Upper lobe of left lung (tissue), 6 donors: ENCODE measurements around the gene TERT. TPM values are rescaled to one million over a fixed set of nuclear protein-coding genes. Genes with fewer than 3 reads are reported as not detected.

Source experiments
- ATAC-seq, 2 donors: fragments of 200-7000 bp; cut with Tn5 transposase; one replicate each; pipeline ENCODE4 v1.9.1; 2022; ENCODE audit warnings: mild to moderate bottlenecking in 2 of 2, moderate library complexity in 2 of 2; ENCODE audit not compliant: low FRiP score in 2 of 2
- DNase-seq, 2 donors: peaks; one replicate each; pipeline ENCODE4 v3.0.0-alpha.2; 2019 to 2020
- H3K27ac ChIP-seq, 4 donors: fragments of 200-600 bp; sonication (generic); one replicate each; pipeline ENCODE4 v1.5.1; 2016 to 2019
- H3K27me3 ChIP-seq, 4 donors: fragments of 200-600 bp; sonication (generic); one replicate each; pipeline ENCODE4 v1.5.1; 2017 to 2019
- H3K36me3 ChIP-seq, 4 donors: fragments of 200-600 bp; sonication (generic); one replicate each; pipeline ENCODE4 v1.5.1; 2016 to 2019
- H3K4me1 ChIP-seq, 4 donors: fragments of 200-600 bp; sonication (generic); one replicate each; pipeline ENCODE4 v1.5.1; 2018 to 2019
- H3K4me3 ChIP-seq, 4 donors: fragments of 200-600 bp; sonication (generic); one replicate each; pipeline ENCODE4 v1.5.1; 2017 to 2019; ENCODE audit warnings: mild to moderate bottlenecking in 2 of 4, moderate library complexity in 1 of 4
- H3K9me3 ChIP-seq, 4 donors: fragments of 200-600 bp; sonication (generic); one replicate each; pipeline ENCODE4 v1.5.1; 2018 to 2019
- EP300 ChIP-seq, 4 donors: sonication (generic); formaldehyde crosslinking; IDR thresholded peaks; one replicate each; pipeline ENCODE4 v1.5.1; 2017; ENCODE audit warnings: antibody characterized with exemption in 4 of 4, control low read depth in 2 of 4
- POLR2A ChIP-seq, 4 donors: fragments of 450-650 bp; IDR thresholded peaks; one replicate each; pipeline ENCODE4 v1.5.1; 2016 to 2017; ENCODE audit warnings: antibody characterized with exemption in 4 of 4, mild to moderate bottlenecking in 2 of 4
- POLR2AphosphoS5 ChIP-seq, 2 donors: sonication (generic); formaldehyde crosslinking; IDR thresholded peaks; one replicate each; pipeline ENCODE4 v1.5.1; 2017; ENCODE audit warnings: antibody characterized with exemption in 2 of 2
- WGBS, 2 donors: methylation state at CpG; one replicate each; pipeline ENCODE4 v1.1.5; 2017 to 2018; 5-methylcytosine and 5-hydroxymethylcytosine counted together
- total RNA-seq, 6 donors: library from RNA; depleted of rRNA in 4 of 6; stranded (reverse); fragments of >200 nt in 4 of 6; gene quantifications; one replicate each; pipeline versions ENCODE4 v1.1.0 to v1.2.1, GENCODE V29; 2016 to 2021
- TF ChIP-seq, protein P1 (sequence below), 6 experiments: fragments of 450-650 bp in 4 of 6; fragments of 200-600 bp in 2 of 6; sonication (generic) in 2 of 6; IDR thresholded peaks; one replicate each; pipeline ENCODE4 v1.5.1; 2016 to 2019; ENCODE audit warnings: antibody characterized with exemption in 6 of 6
- donor health status: DM: no; HTN: no; CAD: no; lungs with moderate emphysema.
- donor health status: DM: no; HTN: yes; CAD: no; lungs with severe emphysema.

TERT gene
- total RNA-seq, 6 donors from 2014 or later = 0.06 to 0.07 TPM; not detected in 4

DNA sequence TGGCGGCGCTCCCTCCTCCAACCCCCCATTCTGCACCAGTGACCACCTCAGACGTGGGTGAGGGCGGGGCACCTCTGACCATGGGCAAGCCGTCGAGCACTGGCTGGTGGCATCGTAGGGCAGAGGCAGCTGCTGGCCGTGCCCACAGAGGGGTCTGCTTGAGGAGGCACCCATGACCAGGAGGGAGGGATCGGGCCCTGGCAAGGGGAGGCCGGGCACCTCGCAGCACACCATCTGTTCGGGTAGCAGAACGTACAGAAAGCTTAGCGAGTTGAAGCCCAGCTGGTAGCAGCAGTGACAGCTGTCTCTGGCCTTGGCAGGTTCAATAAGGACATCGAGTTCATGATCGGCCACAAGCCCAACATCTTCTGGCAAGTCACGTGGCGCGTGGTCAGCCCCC lies 74.0 kb downstream of the TERT start:
- no peak for TF ChIP-seq POLR2AphosphoS5 (IDR thresholded peaks at IDR 0.05)
- TF ChIP-seq POLR2A (IDR thresholded peaks at IDR 0.05) = no peak
- TF ChIP-seq EP300 (IDR thresholded peaks at IDR 0.05) = no peak
- TF ChIP-seq, protein P1, sequence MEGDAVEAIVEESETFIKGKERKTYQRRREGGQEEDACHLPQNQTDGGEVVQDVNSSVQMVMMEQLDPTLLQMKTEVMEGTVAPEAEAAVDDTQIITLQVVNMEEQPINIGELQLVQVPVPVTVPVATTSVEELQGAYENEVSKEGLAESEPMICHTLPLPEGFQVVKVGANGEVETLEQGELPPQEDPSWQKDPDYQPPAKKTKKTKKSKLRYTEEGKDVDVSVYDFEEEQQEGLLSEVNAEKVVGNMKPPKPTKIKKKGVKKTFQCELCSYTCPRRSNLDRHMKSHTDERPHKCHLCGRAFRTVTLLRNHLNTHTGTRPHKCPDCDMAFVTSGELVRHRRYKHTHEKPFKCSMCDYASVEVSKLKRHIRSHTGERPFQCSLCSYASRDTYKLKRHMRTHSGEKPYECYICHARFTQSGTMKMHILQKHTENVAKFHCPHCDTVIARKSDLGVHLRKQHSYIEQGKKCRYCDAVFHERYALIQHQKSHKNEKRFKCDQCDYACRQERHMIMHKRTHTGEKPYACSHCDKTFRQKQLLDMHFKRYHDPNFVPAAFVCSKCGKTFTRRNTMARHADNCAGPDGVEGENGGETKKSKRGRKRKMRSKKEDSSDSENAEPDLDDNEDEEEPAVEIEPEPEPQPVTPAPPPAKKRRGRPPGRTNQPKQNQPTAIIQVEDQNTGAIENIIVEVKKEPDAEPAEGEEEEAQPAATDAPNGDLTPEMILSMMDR (IDR thresholded peaks at IDR 0.05) = no peak
- H3K27ac ChIP-seq = no peak overlapping the region
- ATAC-seq (no peak), DNase-seq (peak in 1 of 2 donors; percentile 66)
- H3K36me3 ChIP-seq = no peaks in the 10 kb centered on the region
- no peaks in the 10 kb centered on the region for H3K27me3 ChIP-seq
- no peak overlapping the region for H3K4me3 ChIP-seq
- no peaks in the 10 kb centered on the region for H3K4me1 ChIP-seq
- no peaks in the 10 kb centered on the region for H3K9me3 ChIP-seq
- 82 to 93% methylated on average over 6 to 18 of the region's 19 CpGs for WGBS, 2 donors

DNA sequence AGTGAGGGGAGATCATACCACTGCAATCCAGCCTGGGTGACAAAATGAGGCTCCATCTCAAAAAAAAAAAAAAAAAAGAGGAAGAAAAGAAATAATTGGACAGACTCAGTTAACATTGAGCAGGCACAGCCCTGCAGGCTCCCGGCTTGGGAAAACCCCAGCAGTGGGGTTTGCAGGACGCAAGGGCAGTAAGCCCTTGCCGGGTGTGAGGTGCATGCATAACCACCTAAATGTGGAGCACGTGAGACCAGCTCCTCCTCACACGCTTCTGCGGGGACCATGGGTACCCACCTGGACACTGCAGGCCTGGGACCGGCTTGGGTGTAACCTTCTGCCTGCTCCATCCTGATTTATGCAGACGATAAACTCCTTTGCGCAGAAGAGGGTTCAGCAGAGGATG lies 74.5 kb downstream of the TERT start:
- H3K27ac ChIP-seq = no peak overlapping the region
- H3K4me3 ChIP-seq = no peak overlapping the region
- no peaks in the 10 kb centered on the region for H3K27me3 ChIP-seq
- H3K4me1 ChIP-seq = no peaks in the 10 kb centered on the region
- ATAC-seq (no peak), DNase-seq (no peak)
- no peaks in the 10 kb centered on the region for H3K36me3 ChIP-seq
- H3K9me3 ChIP-seq = no peaks in the 10 kb centered on the region
- WGBS, 2 donors = 86 to 90% methylated on average over 8 to 9 of the region's 9 CpGs
- TF ChIP-seq, protein P1 (IDR thresholded peaks at IDR 0.05) = no peak
- TF ChIP-seq EP300 (IDR thresholded peaks at IDR 0.05) (no peak), POLR2AphosphoS5 (IDR thresholded peaks at IDR 0.05) (no peak), POLR2A (IDR thresholded peaks at IDR 0.05) (no peak)

DNA sequence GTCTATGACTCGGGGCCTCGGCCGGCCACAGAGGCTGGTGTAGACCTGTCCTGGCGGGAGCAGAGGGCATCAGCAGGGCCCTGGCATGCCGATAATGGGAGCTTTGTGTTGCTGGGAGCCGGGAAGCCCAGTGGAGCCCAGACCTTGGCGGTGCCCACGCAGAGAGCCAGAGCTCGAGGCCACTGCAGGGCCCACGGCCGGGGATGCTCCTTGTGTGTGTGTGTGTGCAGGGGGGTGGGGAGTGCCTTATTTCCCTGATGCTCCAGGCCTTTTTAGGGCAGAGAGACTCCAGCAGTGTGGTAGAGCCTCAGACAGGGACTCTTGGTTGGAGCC lies 75.1 kb downstream of the TERT start:
- DNase-seq = peak in 1 of 2 donors; percentile 64
- H3K4me3 ChIP-seq = no peak overlapping the region
- H3K4me1 ChIP-seq = no peaks in the 10 kb centered on the region
- H3K36me3 ChIP-seq = no peaks in the 10 kb centered on the region
- WGBS, 2 donors = 83 to 93% methylated on average over 11 of the region's 11 CpGs
- no peaks in the 10 kb centered on the region for H3K9me3 ChIP-seq
- no peak for ATAC-seq
- H3K27ac ChIP-seq = no peak overlapping the region
- H3K27me3 ChIP-seq = no peaks in the 10 kb centered on the region
- no peak for TF ChIP-seq POLR2AphosphoS5 (IDR thresholded peaks at IDR 0.05)
- TF ChIP-seq EP300 (IDR thresholded peaks at IDR 0.05) = no peak
- TF ChIP-seq, protein P1 (IDR thresholded peaks at IDR 0.05) = no peak
- TF ChIP-seq POLR2A (IDR thresholded peaks at IDR 0.05) = no peak

DNA sequence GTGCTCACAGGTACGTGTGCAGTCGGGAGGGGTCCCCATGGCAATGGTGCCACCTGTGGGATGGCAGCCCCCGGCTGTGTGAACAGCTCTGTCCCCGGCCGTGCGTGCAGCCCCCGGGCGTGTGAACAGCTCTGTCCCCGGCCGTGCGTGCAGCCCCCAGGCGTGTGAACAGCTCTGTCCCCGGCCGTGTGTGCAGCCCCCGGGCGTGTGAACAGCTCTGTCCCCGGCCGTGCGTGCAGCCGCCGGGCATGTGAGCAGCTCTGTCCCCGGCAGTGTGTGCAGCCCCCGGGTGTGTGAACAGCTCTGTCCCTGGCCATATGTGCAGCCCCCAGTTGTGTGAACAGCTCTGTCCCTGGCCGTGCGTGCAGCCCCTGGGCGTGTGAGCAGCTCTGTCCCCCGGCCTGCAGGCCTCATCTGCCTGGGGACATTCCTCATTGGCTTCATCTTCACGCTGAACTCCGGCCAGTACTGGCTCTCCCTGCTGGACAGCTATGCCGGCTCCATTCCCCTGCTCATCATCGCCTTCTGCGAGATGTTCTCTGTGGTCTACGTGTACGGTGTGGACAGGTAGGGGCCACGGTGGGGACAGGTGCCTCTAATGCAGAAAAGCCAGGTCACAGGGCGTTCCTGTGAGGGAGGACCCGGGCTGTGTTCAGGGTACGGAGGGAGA lies 75.6 kb downstream of the TERT start:
- H3K4me1 ChIP-seq = no peaks in the 10 kb centered on the region
- no peak overlapping the region for H3K27ac ChIP-seq
- TF ChIP-seq POLR2A (IDR thresholded peaks at IDR 0.05) = no peak
- no peak for TF ChIP-seq EP300 (IDR thresholded peaks at IDR 0.05)
- TF ChIP-seq, protein P1 (IDR thresholded peaks at IDR 0.05) = no peak
- H3K36me3 ChIP-seq = no peaks in the 10 kb centered on the region
- 79 to 83% methylated on average over 6 to 38 of the region's 38 CpGs for WGBS, 2 donors
- DNase-seq (peak in 1 of 2 donors; percentile 74), ATAC-seq (no peak)
- H3K27me3 ChIP-seq = no peaks in the 10 kb centered on the region
- H3K4me3 ChIP-seq = no peak overlapping the region
- no peaks in the 10 kb centered on the region for H3K9me3 ChIP-seq
